ENCODE results near the gene LYRM2.

LYRM2 gene

GRCh38 chr6:89582669-89583325 lies 55.8 kb downstream of the LYRM2 start:
- no peak for TF ChIP-seq CSRNP3 (CRISPR knock-in tag; IDR thresholded peaks at IDR 0.05)
- TF ChIP-seq ESRRG (CRISPR knock-in tag; IDR thresholded peaks at IDR 0.05), result no peak
- TF ChIP-seq ISL1 (CRISPR knock-in tag; IDR thresholded peaks at IDR 0.05), result no peak
- no peak for TF ChIP-seq PPARA (CRISPR knock-in tag; IDR thresholded peaks at IDR 0.05; ENCODE audit: borderline replicate concordance)
- no peak for TF ChIP-seq ZFP30 (CRISPR knock-in tag; IDR thresholded peaks at IDR 0.05)
- TF ChIP-seq ZFP3 (CRISPR knock-in tag; IDR thresholded peaks at IDR 0.05), result no peak
- TF ChIP-seq ARNTL (CRISPR knock-in tag; IDR thresholded peaks at IDR 0.05; ENCODE audit: borderline replicate concordance, low read depth), result no peak
- no peak for TF ChIP-seq TOX (CRISPR knock-in tag; IDR thresholded peaks at IDR 0.05; ENCODE audit: borderline replicate concordance)
- TF ChIP-seq GLIS3 (CRISPR knock-in tag; IDR thresholded peaks at IDR 0.05), result no peak
- TF ChIP-seq, protein P1, sequence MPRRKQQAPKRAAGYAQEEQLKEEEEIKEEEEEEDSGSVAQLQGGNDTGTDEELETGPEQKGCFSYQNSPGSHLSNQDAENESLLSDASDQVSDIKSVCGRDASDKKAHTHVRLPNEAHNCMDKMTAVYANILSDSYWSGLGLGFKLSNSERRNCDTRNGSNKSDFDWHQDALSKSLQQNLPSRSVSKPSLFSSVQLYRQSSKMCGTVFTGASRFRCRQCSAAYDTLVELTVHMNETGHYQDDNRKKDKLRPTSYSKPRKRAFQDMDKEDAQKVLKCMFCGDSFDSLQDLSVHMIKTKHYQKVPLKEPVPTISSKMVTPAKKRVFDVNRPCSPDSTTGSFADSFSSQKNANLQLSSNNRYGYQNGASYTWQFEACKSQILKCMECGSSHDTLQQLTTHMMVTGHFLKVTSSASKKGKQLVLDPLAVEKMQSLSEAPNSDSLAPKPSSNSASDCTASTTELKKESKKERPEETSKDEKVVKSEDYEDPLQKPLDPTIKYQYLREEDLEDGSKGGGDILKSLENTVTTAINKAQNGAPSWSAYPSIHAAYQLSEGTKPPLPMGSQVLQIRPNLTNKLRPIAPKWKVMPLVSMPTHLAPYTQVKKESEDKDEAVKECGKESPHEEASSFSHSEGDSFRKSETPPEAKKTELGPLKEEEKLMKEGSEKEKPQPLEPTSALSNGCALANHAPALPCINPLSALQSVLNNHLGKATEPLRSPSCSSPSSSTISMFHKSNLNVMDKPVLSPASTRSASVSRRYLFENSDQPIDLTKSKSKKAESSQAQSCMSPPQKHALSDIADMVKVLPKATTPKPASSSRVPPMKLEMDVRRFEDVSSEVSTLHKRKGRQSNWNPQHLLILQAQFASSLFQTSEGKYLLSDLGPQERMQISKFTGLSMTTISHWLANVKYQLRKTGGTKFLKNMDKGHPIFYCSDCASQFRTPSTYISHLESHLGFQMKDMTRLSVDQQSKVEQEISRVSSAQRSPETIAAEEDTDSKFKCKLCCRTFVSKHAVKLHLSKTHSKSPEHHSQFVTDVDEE (CRISPR knock-in tag; IDR thresholded peaks at IDR 0.05), result no peak
- TF ChIP-seq BACH2 (CRISPR knock-in tag; IDR thresholded peaks at IDR 0.05; ENCODE audit: borderline replicate concordance), result no peak
- TF ChIP-seq, protein P2, sequence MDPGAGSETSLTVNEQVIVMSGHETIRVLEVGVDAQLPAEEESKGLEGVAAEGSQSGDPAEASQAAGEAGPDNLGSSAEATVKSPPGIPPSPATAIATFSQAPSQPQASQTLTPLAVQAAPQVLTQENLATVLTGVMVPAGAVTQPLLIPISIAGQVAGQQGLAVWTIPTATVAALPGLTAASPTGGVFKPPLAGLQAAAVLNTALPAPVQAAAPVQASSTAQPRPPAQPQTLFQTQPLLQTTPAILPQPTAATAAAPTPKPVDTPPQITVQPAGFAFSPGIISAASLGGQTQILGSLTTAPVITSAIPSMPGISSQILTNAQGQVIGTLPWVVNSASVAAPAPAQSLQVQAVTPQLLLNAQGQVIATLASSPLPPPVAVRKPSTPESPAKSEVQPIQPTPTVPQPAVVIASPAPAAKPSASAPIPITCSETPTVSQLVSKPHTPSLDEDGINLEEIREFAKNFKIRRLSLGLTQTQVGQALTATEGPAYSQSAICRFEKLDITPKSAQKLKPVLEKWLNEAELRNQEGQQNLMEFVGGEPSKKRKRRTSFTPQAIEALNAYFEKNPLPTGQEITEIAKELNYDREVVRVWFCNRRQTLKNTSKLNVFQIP (CRISPR knock-in tag; IDR thresholded peaks at IDR 0.05; ENCODE audit: borderline replicate concordance, low read depth), result no peak
- TF ChIP-seq, protein P3, sequence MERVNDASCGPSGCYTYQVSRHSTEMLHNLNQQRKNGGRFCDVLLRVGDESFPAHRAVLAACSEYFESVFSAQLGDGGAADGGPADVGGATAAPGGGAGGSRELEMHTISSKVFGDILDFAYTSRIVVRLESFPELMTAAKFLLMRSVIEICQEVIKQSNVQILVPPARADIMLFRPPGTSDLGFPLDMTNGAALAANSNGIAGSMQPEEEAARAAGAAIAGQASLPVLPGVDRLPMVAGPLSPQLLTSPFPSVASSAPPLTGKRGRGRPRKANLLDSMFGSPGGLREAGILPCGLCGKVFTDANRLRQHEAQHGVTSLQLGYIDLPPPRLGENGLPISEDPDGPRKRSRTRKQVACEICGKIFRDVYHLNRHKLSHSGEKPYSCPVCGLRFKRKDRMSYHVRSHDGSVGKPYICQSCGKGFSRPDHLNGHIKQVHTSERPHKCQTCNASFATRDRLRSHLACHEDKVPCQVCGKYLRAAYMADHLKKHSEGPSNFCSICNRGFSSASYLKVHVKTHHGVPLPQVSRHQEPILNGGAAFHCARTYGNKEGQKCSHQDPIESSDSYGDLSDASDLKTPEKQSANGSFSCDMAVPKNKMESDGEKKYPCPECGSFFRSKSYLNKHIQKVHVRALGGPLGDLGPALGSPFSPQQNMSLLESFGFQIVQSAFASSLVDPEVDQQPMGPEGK (CRISPR knock-in tag; IDR thresholded peaks at IDR 0.05; ENCODE audit: borderline replicate concordance), result no peak
- TF ChIP-seq OSR1 (CRISPR knock-in tag; IDR thresholded peaks at IDR 0.05), result no peak
- no peak for TF ChIP-seq ZNF565 (CRISPR knock-in tag; conservative IDR thresholded peaks at IDR 0.05; ENCODE audit: low read depth)
- TF ChIP-seq RARB (CRISPR knock-in tag; IDR thresholded peaks at IDR 0.05), result no peak
- TF ChIP-seq SNAI2 (CRISPR knock-in tag; IDR thresholded peaks at IDR 0.05), result no peak
- no peak for TF ChIP-seq CSDC2 (CRISPR knock-in tag; IDR thresholded peaks at IDR 0.05)
- ATAC-seq, result no peak

DNA sequence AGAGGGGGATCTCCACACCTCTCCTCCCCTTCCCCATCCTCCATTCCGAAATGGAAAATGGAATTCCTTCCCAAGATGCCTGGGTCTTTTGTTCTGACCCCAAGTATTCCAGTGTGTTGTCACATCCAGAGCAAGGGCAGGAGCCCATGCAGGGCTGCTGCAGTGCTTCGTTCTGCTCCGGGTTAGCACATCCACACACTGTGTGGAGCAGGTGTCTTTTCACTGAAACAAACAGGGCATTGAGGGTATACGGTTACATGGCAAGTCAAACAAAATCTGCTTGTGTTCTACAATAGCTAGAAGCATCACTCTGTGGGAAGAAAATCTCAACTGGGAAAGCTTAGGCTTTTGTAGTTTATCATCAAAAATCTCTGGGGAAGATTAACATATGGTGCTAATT lies 56.9 kb downstream of the LYRM2 start:
- no peak for ATAC-seq
- TF ChIP-seq, protein P2 (CRISPR knock-in tag; IDR thresholded peaks at IDR 0.05; ENCODE audit: borderline replicate concordance, low read depth), result no peak
- TF ChIP-seq, protein P3 (CRISPR knock-in tag; IDR thresholded peaks at IDR 0.05; ENCODE audit: borderline replicate concordance), result no peak
- TF ChIP-seq ZC3H10 (CRISPR knock-in tag; IDR thresholded peaks at IDR 0.05) (no peak), CREB5 (CRISPR knock-in tag; IDR thresholded peaks at IDR 0.05; ENCODE audit: low read depth) (no peak), PPARA (CRISPR knock-in tag; IDR thresholded peaks at IDR 0.05; ENCODE audit: borderline replicate concordance) (no peak), ZNF8 (CRISPR knock-in tag; IDR thresholded peaks at IDR 0.05) (no peak), CSRNP3 (CRISPR knock-in tag; IDR thresholded peaks at IDR 0.05) (no peak), ESRRG (CRISPR knock-in tag; IDR thresholded peaks at IDR 0.05) (no peak), OSR1 (CRISPR knock-in tag; IDR thresholded peaks at IDR 0.05) (no peak), GLIS3 (CRISPR knock-in tag; IDR thresholded peaks at IDR 0.05) (no peak)
- TF ChIP-seq, protein P1 (CRISPR knock-in tag; IDR thresholded peaks at IDR 0.05), result no peak

All from SK-N-SH treated with all-trans-retinoic acid at 6 μM for 48 hours (cell line).